Globus pallidus (tissue), 1 donor: ENCODE results near the gene UQCC2.
A peak's percentile ranks its signal among the peaks of the same experiment; 100 is the strongest.

Source experiments
- DNase-seq: peaks from one replicate; pipeline ENCODE4 v3.0.0-alpha.2; 2015; ENCODE audit warnings: low spot score

Gene UQCC2

GRCh38 chr6:33705955-33706725, 5.4 kb downstream of the UQCC2 start:
- DNase-seq, result no peak

DNA sequence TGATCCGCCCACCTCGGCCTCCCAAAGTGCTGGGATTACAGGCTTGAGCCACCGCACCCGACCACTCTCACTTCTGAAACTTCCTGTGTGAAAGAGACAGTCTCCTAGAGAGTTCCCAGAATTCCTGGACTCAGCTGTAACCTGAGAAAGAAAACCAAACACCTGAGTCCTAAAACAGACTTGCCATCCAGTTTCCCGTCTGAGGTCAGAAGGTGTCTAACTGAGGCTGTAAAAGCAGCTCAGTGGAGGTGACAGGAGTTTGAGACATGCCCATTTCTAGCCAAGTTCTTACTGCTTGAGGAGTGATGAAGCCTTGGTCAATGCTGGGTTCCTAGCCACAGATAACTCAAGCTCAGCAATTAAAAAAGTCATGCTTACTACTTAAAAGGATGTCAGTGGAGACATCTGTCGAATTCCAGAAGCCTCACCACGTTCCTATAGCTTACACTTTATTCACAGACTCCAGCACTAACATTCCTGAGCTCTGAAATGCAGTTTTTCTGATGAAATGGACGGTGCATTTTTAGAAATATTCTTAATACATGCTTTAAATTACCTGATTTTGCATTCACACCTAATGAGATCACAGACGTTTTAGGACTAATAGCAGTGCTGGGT, 6.1 kb downstream of the UQCC2 start:
- no peak for DNase-seq

DNA sequence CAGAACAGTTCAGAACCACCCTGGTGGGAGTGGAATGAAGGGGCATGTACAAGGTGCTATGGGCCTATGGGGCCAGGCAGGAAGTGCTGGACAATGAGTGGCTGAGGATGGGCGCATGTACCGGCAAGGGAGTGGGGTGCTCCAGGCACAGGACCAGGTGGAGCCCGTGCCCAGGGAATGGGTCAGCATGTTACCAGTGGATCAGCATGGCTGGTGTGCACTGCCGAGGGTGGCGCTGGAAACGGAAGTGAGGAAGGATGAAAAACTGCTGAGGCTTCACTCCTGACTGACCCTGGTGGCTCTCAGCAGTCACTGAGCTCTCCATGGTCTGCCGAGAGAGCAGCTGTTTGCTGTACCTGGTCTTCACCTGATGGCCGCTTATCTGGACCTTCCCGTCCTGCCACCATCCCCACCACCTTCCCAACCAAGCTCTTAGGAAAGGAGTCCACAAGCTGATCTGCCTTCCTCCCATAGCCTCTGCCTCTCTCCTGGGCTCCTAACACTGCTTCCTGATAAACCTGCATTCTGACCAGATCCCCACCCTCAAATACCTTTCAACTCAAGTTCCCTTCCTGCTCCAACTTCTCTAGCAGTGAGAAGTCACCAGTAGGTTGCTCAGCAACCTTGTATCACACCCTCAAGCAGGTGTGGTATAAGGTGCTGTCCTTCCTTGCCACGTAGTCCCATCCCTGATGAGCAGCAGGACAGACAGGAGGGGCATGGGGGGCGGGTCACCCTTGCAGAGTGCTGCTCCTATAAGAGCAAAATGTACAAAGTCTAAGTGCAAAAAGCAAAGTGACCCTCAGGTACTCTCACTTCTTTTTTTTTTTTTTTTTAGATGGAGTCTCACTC, 7.1 kb downstream of the UQCC2 start:
- no peak for DNase-seq

- DNase-seq, result peak; percentile 67
These were observed 9.0 kb downstream of the UQCC2 start for GRCh38 chr6:33702345-33702977.

DNA sequence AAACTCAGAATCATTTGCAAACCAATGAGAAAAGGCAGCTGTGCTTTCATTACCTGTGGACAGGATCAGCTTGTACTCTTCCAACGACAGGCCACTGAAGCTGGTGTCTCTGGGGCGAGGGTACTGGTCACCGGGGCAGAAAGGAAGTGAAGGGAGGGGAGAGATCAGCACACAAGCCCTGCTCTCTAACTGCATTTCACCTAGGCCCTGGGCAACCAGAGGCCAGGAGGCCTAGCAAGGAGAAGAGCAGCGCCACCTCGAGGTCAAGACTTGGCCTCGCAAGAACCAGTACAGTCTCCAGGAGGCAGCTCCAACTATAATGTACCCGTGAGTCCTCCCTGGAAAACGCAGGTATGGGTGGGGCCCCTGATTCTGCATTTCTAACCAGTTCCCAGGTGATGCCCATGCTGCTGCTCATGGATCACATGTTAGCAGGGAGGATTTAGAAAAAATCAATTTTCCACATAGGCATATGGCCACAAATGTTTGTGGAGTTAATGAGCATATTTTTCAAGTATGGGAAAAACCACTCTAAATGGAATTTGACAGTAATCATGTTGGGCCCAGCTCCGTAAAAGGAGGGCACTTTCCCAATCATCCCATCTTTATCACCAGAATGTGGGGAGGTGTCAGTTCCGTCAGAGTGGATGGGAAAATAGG, 11.0 kb downstream of the UQCC2 start:
- no peak for DNase-seq

- DNase-seq, result no peak
These were observed 11.8 kb downstream of the UQCC2 start for GRCh38 chr6:33699739-33700138.

DNA sequence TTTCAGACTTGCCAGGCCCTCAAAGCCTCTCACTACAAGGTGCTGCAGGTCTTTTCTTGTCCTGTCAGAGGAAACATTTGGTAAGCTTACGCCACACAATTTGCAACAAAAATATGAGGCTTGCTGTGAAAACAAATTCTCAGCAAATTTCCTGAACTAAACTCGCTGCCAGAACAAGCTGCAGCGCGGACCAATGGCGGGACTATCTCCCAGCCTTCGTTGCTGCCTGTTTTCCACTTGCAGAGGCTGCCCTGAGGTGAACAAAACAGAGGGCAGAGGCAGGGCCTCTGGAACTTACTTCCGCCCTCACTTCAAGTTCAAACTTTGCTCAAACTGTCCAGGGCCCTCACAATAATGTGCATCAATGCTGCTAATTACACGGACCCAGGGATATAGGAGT, 12.4 kb downstream of the UQCC2 start:
- no peak for DNase-seq

GRCh38 chr6:33698494-33698893, 13.0 kb downstream of the UQCC2 start:
- no peak for DNase-seq

DNA sequence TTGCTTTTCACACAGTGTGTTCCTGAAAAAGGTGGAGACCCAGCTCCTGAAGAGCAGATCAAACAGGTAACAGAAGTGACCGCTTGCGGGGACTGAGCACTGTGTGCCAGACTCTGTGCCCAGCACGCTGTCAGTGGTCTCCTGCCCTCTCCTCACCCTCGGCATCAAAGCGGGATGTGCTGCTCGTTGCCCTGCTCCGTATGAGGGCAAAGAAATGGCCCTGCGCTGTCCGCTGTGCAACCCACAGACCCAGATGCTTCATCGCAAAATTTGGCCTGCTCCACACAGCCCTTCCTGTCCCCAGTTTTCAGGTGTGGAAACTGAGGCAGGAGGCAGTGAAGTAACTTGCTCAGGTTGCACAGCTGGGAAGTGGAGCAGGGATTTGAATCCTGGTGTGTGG, 13.7 kb downstream of the UQCC2 start:
- DNase-seq, result no peak

GRCh38 chr6:33696548-33697518, 14.7 kb downstream of the UQCC2 start:
- no peak for DNase-seq

DNA sequence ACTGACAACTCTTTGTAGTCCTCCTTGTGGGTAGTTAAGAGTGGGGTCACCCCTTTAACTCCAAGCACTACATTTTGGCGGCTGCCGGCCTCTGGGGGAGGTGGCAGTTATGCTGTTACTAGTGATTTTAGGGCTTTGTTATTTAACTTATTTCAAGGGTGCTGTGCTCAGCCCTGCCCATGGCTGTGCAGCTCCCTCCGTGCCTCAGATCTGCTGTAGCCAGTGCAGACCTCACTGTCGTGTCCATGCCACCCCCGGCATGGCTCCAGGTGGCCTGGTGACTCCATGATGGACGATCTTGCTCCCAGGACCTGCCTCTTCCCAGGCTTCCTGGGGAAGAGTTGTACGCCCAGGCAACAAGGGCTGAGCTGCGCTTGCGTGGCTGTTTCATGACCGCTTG, 15.4 kb downstream of the UQCC2 start:
- no peak for DNase-seq

GRCh38 chr6:33695451-33695887, 16.0 kb downstream of the UQCC2 start:
- no peak for DNase-seq

GRCh38 chr6:33694977-33695376, 16.5 kb downstream of the UQCC2 start:
- DNase-seq, result no peak

GRCh38 chr6:33694401-33694931, 17.0 kb downstream of the UQCC2 start:
- DNase-seq, result no peak

DNA sequence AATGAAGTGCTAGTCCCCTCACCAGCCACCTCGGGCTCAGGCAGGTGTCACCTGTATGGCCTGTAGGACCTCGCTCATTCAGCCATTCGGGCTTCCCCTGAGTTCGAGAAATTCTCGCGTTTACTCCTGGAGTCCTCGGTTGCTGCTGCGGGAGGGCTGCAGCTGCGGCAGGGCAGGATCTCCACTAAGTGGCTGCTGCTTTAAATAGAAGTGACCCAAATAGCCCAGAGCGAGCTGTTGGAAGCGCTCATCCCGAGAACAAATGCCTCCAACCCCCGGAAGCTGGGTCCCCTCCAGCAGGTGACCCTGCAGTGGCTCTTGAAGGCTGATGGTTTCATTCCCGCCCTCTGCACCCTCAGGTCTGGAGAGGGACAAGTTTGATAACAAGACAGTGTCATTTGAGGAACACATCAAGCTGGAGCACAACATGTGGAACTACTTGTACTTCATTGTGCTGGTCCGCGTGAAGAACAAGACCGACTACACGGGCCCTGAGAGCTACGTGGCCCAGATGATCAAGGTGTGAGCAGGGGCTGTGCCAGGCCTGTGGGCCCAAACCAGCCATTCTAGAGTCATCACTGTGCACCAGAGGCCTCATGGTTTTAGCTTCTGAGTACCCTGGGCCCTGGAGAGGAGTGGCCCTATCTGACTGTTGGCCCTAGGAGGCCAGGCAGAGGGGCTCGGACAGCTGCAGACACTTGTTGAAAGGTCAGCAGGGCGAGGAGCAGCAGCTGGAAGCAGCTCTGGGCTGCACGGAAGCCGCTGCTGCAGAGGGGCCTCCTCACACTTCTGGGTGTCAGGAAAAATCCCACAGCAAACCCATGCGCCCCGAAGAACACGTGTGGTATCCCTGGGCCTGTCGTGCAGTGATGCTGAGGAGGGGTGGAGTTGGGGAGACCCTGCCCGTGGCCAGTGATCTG, 18.1 kb downstream of the UQCC2 start:
- no peak for DNase-seq

DNA sequence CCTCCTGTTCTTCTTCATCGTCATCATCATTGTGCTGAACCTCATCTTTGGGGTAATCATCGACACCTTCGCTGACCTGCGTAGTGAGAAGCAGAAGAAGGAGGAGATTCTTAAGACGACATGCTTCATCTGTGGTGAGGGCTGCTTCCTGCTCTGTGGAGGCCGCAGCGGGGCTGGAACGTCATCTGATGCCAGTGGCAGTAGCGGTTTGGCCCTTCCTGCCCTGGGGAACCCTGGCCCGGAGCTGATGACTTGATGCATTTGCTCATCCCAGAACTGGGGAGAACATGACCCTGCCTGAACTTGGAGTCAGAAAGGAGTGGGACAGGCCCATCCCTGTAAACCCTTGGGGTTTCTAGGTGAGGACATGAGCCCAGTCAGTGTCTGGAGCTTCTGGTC, 18.7 kb downstream of the UQCC2 start:
- DNase-seq, result no peak

- DNase-seq, result no peak
These were observed 19.3 kb downstream of the UQCC2 start for GRCh38 chr6:33692078-33692759.

DNA sequence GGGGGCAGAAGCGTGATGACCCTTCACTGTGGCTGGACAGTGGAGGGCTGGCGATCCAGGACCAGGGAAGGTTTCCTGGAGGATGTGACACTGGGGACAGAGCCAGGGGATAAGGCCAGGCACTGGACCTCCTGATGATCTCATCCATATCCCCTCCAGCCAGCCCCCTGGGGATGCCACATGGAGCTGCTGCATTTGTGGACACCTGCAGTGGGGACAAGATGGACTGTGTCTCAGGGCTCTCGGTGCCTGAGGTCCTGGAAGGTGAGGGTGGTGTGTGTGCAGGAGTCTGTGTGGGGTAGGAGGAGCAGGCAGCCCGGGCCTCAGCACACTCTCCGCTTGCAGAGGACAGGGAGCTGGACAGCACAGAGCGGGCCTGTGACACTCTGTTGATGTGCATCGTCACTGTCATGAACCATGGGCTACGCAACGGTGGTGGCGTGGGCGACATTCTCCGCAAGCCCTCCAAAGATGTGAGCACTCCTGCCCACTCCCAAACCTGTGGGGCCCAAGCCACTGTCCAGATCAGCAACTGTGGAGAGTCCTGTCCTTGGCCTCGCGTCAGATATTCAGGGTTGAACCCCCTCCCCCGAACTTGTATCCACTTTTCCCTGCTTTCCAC, 19.9 kb downstream of the UQCC2 start:
- DNase-seq, result no peak
